GM21423 (cell line): ENCODE measurements around the gene MED28.
"Not testable (repeated sequence)": the region's sequence is repeated elsewhere in the genome, so short reads cannot be mapped to it uniquely, and the experiment has no call there.

ENCODE experiments used
- ATAC-seq: cut with Tn5 transposase; IDR thresholded peaks from one replicate; pipeline ENCODE4 v1.9.1; 2021; ENCODE audit warnings: mild to moderate bottlenecking, moderate library complexity; ENCODE audit not compliant: unreplicated experiment

MED28 gene, protein sequence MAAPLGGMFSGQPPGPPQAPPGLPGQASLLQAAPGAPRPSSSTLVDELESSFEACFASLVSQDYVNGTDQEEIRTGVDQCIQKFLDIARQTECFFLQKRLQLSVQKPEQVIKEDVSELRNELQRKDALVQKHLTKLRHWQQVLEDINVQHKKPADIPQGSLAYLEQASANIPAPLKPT

DNA sequence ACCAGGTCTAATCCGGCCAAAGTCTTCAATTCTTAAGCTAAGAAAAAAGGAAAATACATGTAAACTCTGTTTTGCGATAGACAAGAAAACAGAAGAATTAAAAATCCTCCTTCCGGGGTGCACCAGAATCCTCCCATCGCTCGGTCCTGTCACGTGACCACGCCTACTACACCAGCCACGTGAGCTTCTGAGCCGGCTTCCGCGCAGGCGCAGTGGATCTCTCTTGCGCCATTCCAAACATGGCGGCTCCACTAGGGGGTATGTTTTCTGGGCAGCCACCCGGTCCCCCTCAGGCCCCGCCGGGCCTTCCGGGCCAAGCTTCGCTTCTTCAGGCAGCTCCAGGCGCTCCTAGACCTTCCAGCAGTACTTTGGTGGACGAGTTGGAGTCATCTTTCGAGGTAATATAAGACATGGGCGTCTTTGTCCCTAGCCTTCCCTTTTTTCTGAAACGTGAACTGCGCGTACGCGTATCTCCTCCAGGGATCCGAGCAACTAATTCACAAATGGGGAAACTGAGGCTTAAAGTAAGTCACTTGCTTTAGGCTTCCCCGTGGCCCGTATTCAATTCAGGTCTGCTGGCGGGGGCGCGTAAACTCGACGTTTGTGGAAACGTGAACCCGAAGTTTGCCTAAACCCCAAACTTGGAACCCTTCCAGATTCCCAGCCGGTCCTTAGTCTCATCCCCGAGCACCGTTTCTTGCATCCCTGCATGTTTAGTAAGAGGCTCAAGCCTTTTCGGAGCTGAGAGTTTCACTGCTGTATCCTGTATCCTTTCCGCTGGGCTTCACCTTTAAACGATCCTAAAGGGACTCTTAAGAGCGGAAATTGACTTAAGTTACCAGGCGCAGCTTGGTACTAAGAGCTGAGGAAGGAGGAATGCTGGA, at the start of gene MED28:
TSS of gene MED28 (plus strand) at position 226 of the 884 bp plus-strand sequence. CDS start at position 240, 14 bp downstream.
- peak; percentile 98 for ATAC-seq

DNA sequence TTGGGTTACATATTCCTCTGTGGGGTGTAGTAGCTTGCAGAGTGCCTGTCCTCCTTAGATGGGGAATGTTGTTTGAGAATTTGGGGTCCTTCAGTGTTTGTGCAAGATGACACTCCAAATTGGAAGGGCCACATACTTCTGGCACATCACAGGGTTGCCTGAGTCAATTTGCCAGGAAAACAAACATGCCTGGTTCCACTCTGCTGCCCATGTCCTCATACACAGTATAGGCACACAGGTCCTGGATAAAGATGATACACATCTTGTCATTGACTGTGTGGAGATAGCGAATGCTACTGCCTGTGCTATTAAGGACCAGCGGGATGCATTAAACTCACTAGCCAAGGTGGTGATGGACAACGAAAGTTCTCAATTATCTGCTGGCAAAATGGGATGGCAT, 48.6 kb upstream of the MED28 start:
- ATAC-seq = no peak

DNA sequence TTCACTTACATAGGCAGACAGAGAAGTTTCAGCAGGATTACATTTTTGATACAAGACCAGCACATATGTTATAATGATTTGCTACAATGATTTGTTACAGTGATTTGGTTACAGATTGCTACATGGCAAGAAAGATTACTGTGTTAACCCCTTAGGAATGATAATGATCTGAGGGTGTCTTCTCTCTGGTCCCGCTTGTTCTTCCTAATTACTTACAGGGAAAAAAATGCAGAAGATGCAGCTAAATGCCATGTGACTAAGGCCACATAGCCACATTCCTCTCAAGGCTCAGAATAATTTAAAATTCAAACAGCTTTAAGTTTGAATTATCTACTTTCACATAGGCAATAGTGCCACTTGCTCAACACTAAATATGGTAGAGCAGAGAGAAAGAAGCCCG, 47.2 kb upstream of the MED28 start:
- ATAC-seq = no peak

DNA sequence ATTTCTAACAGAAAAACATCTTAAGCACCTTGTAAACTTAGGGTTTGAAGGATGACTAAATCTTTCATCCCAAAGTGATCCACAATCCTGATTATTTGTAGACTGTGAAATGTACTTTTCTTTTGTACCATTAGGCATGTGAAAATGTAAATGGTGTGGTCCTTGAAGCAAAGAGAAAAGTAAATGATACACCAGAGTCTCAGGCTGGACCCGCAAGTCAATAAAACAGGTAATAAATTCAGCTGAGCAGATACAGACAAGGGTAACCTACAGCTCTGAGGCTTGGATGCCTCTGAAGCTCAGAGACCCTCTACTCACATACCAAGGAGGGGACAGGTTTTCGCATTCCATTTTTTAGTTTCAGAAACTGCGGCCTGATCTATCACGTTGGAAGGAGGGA, 40.2 kb upstream of the MED28 start:
- ATAC-seq = no peak

DNA sequence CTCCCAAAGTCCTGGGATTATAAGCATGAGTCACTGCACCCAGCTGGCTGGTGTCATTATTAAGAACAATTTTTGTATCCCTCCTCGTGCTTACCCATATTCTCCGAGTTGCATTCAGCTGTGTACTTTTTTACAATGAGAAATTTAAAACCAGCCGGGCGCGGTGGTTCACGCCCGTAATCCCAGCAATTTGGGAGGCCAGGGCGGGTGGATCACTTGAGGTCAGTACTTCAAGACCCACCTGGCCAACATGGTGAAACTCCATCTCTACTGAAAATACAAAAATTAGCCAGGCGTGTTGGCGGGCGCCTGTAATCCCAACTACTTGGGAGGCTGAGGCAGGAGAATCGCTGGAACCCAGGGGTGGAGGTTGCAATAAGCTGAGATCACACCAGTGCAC, 39.3 kb upstream of the MED28 start:
- ATAC-seq = not testable (repeated sequence)

DNA sequence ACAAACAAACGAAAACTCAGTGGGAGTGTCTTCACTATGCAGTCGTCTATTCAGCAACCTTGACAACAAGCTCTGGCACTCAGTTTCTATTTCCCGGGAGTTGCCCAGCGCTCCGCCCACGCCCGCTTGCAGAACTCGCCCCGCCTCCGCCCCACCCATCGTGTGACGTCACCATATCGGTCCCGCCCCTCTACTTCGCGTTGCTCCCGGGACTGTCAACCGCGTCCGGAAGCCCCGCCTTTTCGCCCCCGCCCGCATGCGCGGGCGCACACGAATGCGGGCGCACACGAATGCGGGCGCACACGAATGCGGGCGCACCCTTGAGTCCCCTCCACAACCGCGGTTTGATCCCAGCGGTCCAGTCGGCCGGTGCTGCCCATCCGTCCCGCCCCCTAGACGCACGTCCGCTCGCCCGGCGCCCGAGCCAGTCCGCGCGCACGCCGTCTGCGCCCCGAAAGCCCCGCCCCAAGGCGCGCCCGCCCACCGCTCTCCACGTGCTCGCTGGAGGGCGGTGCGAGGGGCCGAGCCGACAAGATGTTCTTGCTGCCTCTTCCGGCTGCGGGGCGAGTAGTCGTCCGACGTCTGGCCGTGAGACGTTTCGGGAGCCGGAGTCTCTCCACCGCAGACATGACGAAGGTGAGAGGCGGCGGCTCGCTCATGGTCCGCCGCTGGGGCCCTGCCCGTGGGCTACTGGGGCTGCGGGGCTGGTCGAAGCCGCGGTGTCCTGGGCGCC, 37.3 kb upstream of the MED28 start, which contains the start of gene LAP3:
TSS of gene LAP3 (plus strand) at position 267 of the 733 bp plus-strand sequence. CDS start at position 535, 268 bp downstream.
- ATAC-seq = peak; percentile 82

DNA sequence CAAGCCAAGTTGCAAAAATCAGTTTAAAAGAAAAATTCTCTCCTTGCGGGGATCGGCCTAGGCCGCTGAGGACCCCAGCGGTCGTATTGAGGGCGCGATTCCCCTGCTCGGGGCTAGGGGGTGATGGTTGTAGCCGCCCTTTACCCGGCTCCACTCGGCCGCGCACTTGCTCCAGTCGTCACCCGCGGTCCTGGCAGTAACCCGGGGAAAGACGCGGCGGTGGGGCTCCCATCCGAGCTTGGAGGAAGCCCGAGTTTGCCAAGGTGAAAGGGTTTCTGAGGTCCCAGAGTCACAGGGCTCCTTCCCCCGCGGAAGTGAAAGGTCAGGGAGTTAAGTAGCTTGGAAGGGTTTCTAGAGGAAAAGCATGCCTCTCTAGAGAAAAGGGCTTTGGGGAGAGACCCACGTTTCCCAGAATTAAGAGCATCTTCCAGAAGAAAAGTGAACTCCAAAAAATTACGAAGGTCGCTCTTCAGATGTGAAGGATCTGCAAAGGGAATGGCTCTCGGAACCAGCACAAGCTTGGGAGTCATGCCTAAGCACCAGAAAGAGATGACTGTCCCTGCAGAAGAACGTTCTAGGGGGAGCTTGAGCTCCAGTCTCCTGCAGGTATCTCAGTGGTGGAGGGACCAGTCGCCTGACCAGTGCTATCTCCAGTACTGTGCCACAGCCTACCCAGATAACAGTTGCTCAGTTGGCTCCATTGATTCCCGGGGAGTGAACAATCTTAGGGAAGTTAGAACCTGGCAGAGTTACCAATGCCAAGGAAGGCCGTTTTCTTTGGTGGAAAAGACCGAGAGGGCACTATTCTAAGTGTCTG, 36.6 kb upstream of the MED28 start:
- ATAC-seq = peak; percentile 3

DNA sequence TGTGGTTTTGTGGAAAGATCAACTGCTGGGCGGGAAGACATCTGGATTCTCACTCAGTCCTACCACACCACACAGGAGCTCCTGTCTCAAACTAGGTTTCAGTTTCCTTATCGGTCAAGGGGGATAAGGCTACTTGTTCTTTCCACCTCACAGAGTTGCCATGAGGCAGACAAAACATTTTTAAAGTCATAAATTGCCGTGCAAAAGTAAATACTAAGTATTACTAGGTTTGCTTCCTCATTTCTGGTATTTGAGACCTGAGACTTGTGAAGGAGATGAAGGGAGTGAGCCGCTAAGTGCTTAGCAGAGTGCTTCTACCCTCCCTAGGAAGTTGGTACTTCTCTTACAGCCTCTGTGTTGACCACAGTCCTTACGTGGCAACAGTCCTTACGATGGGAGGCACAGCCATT, 36.0 kb upstream of the MED28 start:
- ATAC-seq = peak; percentile 29

DNA sequence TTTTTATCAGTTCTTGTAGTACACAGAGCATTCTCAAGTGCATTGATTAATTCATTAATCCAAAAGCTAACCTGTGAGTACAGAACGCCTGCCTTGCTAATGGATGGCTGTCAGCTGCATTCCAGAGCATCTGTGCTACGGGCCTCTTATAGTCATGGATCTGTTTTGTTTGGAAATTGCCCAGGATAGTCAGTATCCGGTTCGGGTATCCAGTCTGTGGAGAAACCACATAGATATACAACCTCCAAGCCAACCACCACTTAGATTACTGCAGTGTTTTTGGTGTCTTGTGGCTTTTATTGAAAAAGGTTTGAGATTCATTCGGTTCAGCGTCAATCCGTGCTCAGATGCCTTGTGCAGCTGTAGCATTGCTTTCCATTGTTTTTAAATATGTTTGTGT, 33.5 kb upstream of the MED28 start:
- ATAC-seq = no peak

DNA sequence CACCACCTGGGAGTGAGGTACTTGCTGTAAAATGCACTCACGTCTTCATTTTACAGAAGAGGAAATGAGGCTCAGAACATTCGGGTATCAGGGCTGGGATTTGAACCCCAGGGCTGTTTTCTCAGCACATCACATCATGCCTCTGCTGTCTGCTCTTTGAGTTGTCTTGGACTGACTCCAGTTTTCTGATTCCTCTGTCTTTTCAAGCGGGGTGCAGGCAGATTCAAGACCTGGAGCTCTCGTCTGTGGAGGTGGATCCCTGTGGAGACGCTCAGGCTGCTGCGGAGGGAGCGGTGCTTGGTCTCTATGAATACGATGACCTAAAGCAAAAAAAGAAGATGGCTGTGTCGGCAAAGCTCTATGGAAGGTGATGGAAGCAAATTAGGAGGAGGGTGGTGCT, 31.2 kb upstream of the MED28 start:
- no peak for ATAC-seq

DNA sequence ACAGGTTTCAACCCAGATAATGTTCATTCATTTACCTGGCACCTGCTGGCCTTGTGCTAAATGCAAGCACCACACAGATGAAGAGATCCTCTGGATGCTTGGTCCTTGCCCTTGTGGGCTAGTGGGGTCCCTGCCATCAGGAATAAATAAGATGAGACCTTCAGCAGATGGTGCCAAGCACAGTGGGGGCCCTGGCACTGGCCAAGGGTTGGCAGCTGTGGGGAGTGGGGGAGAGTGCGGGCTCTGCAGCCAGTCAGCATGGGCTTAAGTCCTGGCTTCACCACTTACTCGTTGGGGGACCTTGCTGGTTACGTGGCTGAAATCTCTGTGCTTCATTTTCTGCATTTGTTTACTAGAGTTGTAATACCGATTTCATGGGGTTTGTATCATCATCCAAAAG, 30.5 kb upstream of the MED28 start:
- ATAC-seq = no peak

DNA sequence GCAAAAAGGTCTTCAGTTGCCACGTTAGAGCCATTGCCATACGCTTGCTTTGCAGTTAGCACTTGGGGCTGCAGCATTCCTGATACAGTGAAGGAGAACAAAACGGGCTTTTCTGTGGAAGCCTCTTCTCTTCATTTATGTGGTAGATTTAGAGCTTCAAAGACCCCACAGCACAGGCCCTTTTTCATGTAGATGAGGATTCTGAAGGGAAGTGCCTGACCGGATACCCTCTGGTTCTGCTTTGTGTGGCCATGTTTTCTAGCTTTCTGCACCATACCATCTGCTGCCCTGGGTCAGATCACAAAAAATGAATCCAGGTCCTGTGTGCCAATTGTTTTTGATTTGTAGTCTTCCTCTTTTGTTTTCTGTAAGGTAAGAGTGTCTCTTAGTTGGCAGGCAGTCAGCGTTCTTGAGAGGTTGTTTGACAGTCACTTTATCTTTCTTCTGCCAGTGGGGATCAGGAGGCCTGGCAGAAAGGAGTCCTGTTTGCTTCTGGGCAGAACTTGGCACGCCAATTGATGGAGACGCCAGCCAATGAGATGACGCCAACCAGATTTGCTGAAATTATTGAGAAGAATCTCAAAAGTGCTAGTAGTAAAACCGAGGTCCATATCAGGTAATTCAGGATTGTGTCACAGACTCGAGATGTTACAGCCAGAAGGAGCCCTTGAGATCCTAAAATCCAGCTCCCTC, 29.8 kb upstream of the MED28 start:
- no peak for ATAC-seq

DNA sequence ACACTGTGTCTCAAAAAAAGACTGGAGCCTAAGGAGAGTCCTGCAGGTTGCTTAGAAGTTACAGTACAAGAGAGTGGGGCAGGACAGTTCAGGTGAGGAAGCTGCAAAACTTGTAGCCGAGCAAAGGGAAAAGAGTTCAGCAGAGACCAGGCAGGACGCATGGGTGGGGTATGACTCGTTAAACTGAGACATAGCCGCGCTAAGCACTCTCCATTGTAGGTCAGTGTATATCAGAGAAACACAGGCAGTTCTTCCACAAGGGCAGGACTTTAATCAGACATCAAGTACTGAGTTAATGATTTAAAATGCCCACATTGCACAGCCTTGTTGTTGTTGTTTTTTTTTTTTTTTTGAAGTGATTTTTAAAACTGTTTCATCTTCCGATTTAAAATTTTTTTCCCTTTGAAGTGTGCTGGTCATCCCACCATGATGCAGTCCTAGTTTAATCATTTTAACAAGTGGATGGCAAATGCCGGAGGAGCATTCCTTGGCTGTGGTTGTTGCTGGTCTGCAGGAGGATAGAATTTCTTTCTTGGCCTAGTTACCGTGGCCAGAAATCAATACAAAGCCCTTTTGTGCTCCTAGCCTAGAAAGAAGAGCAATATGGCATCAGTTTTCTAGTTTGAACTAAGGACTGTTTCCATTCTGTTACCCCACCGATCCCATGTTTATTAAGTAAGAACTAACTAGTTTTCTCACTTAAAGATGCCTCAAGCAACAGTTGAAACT, 27.2 kb upstream of the MED28 start:
- ATAC-seq = no peak

DNA sequence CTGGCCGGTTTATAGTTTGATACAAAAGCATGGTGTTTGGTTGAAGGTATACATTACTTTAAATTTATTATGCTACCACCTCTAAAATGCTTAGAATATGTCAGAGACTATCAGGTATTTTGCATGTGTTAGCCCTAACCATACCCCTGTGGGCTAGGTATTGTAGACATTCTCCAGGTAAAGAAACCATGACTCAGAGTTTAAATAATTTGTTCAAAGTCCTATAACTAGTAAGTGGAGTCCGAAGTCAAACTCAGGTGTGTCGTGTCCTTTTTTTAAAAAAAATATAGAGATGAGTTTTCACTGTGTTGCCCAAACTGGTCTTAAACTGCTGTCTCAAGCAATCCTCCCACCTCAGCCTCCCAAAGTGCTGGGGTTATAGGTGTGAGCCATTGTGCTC, 25.1 kb upstream of the MED28 start:
- no peak for ATAC-seq

DNA sequence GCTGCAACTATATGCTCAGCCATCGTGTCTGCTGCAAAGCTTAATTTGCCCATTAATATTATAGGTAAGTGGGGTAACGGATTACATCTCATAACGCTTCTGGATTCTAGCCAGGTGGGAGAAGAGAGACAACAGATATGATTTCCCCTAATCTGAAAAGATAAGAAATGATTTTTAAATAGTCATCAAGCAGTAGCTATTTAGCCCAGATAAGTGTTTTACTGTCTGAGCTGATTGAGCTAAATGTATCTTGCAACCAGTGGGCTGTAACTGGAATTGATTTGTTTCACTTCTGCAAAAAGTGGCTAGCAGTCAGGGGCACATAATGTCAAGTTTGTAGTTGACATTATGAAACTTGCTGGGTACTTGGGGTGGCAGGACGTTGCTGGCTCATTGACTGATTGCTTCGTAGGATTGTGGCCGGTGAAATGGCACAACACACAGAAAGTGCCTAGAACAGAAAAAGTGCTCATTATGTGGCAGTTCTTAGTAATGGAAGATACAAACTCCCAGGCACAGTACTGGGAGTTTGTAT, 18.9 kb upstream of the MED28 start:
- peak; percentile 87 for ATAC-seq

DNA sequence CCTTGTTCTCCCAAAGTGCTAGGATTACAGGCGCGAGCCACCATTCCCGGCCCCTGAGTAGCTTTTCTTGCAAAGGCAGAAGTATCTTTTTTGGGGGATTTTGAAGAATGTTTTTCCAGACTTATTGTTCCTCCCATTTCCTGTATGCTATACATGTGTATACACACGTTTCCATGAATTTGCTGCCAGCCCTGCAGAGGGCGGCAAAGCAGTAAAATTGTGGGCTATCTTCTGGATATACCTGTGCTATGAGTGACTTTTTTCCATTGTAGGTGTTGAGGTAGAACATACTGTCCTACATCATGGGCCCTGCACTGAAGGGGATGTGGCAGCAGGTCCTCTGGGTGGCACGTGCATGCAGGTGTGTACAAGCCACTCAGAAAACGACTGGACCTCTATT, 16.9 kb upstream of the MED28 start:
- no peak for ATAC-seq

DNA sequence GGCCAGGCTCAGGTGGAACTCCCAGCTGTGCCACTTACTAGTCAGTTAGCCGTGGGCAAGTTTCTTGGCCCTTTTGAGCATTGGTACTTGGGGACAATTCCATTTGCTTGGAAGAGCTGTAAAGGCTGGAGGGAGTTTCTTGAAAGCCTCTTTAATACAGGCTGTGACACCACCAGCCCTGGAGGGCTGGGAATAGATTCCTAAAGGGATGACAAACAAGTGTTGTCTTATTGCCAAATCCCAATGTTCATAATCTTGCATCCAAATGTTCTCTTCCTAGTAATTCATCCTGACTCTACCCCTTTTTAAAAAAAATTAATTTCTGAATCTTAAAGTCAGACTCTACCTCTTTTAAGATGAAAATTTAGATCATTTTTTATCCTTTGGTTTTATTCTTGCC, 14.6 kb upstream of the MED28 start:
- ATAC-seq = no peak

DNA sequence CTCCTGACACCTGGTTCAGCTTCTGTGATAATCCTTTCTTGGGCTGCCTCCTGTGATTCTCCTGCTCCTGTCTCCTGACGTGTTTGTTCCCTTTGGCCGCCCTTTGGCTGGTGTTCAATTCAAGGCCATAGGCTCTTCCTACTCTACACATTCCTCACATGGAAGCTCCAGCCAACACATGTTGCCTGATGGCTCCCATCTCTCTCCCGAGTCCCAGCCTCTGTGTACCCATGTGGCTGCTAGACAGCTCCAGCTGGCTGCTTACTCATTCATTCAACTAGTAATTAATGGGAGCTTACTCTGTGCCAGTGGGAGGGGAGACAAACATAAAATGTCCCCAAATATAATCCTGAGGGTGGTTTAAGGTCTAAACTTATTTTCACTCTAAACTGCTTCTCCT, 9.2 kb upstream of the MED28 start:
- no peak for ATAC-seq

DNA sequence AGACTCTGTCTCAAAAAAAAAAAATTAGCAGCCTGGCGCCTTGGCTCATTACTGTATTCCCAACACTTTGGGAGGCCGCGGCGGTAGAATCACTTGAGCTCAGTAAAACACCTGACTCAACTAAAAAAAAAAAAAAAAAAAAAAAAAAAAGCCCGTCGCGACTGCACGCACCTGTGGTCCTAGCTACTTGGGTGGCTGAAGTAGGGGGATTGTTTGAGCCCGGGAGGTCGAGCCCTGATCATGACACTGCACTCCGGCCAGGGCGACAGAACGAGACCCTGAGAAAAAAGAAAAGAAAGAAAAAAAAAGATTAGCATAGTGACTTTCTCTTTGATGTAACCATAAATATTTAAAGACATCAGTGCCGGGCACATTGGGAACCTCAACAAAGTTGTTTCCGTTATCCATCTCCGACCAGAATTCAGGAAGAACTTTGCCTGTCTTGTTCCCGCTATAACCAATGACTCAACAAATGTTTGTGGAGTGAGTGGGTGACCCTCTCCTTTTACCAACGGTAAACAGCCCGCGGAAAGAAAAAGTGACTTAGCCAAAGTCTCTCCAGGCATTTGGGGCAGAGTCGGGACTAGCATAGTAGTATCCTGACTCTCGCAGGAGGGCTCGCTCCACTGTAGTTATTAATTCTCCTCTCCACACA, 553 bp upstream of the MED28 start:
- peak; percentile 49 for ATAC-seq
